ENCODE measurements around the gene SPATA24. TPM values are rescaled to one million over a fixed set of nuclear protein-coding genes. Genes with fewer than 3 reads are reported as not detected.

The SPATA24 gene
- total and polyA plus RNA-seq, 2 of the 8 experiments (the other 6 are each of a cell fraction or from before 2014, with no cell fraction given) = 5.8 to 9.4 TPM

DNA sequence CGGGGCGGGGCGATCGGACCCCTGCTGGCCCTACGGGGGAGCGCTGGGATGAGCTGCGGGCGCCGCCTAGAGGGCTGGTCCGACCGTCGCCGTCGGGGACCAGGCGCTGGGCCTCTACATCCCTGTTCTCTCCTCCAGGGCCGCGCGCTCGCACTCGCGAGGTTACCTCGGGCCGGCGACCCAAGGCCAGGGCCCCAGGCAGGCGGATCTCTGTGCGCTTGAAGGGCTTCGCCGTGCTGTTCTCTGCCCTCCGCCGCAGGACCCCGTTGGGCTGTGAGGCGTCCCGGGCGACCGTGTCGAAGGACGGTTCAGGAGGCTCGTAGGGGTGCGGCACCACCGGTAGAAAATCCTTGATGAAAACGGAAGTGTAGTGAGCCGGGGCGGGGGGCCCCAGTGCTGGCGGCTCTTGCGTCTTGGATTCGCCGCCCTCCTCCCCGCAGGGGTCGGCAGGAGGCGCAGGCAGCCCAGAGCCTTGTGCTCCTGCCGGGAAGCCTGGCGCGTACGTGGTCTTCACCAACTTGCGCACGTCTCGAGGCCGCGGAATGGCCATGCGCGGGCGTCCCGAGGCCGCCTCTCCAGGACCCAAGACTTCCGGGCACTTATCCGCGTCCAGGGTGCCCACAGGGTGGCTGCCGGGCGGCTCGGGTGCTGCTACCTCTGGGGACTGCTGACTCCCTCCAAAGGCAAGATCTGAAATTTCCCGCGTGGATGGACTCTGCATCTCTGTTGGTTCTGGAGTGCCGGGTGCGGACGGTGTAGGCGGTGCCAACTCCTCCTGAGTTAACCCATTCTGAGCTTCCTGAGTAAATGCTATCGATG lies 11.0 kb downstream of the SPATA24 start:
- H3K23ac ChIP-seq (ENCODE audit: insufficient read length) = no peak overlapping the region
- H3K23me2 ChIP-seq (ENCODE audit: low read depth, low read length) = peaks cover 27% of the 10 kb centered on the region; the same call in 1 of the 2 replicates
- ChIA-PET CTCF (ENCODE audit: partially characterized antibody) (interaction anchor here (0.5 to 3.1 kb wide), 9 partner anchors 10 to 70 kb away, joined by 3 to 16 read pairs (median 4); partner anchors contain the start of gene SPATA24), POLR2A (ENCODE audit: partially characterized antibody) (interaction anchor here (0.7 to 3.9 kb wide), 14 partner anchors 9 to 99 kb away, joined by 3 to 25 read pairs (median 4); partner anchors contain the start of genes DNAJC18, MATR3 and PAIP2)
- no peaks in the 10 kb centered on the region for H3K9me3 ChIP-seq (ENCODE audit: insufficient read depth in 2 of 2, low read depth in 1 of 2, low read length in 1 of 2)
- no peak overlapping the region for H3K56ac ChIP-seq (replicated peaks; ENCODE audit: insufficient read length, low read depth, low read length)
- H3K4ac ChIP-seq (replicated peaks; ENCODE audit: insufficient read length, low read depth, low read length) = no peak overlapping the region
- 0 out of 2 replicates have a peak overlapping the region, but pooled peaks have one; percentile 77 for H2BK12ac ChIP-seq (ENCODE audit: low read depth, low read length)
- H2BK120ac ChIP-seq (replicated peaks; ENCODE audit: low read depth, low read length) = no peak overlapping the region
- H4K8ac ChIP-seq (ENCODE audit: extremely low read depth, insufficient read depth, low read length) = peak overlapping the region; percentile 91
- peak overlapping the region; percentile 82 to 85 for H3K4me2 ChIP-seq (ENCODE audit: insufficient read depth in 1 of 2, low read depth in 2 of 2, low read length in 2 of 2)
- H3K9ac ChIP-seq (replicated peaks in 1 of 4; ENCODE audit: extremely low read depth in 1 of 4, low read depth in 3 of 4, low read length in 3 of 4) = peak overlapping the region in 1 of 4 experiments; percentile 58; a peak in 2 of 7 replicates
- H2BK5ac ChIP-seq (ENCODE audit: low read depth, low read length) = no peak overlapping the region; the same call in 1 of the 2 replicates
- no peak overlapping the region; the same call in 1 of the 2 replicates for H2AFZ ChIP-seq (ENCODE audit: low read length)
- peak overlapping the region; percentile 42 to 68 (median 54) for H3K4me3 ChIP-seq (ENCODE audit: extremely low read depth in 1 of 4, insufficient read depth in 2 of 4, low read depth in 3 of 4, low read length in 4 of 4)
- H4K20me1 ChIP-seq (replicated peaks in 1 of 2; ENCODE audit: control insufficient read depth in 1 of 2, insufficient read depth in 2 of 2, low read length in 2 of 2) = peaks cover 0 to 3% of the 10 kb centered on the region in 2 experiments
- H4K5ac ChIP-seq (ENCODE audit: insufficient read length, low read depth, low read length) = peak overlapping the region; percentile 81
- H3K14ac ChIP-seq (ENCODE audit: insufficient read length) = no peak overlapping the region
- peak overlapping the region; percentile 94 for H3K18ac ChIP-seq (ENCODE audit: extremely low read depth, low read length)
- H3K79me1 ChIP-seq (ENCODE audit: low read depth, low read length) = no peaks in the 10 kb centered on the region; the same call in 1 of the 2 replicates
- H2BK15ac ChIP-seq (ENCODE audit: low read length) = no peak overlapping the region; the same call in 1 of the 2 replicates
- no peak overlapping the region for H2BK20ac ChIP-seq (ENCODE audit: low read length)
- DNase-seq (ENCODE audit: low read depth in 1 of 2, low spot score in 2 of 2) (peak in 1 of 2 experiments; percentile 94), FAIRE-seq (no peak)
- H3K79me2 ChIP-seq (ENCODE audit: control insufficient read depth in 1 of 2, insufficient read depth in 2 of 2, low read length in 2 of 2) = no peaks in the 10 kb centered on the region
- H3K27ac ChIP-seq (ENCODE audit: low read depth, low read length) = no peak overlapping the region
- H3K36me3 ChIP-seq (ENCODE audit: control insufficient read depth in 2 of 4, insufficient read depth in 4 of 4, low read length in 3 of 4) = no peaks in the 10 kb centered on the region
- peaks cover 3 to 39% (median 21%) of the 10 kb centered on the region in 4 experiments for H3K4me1 ChIP-seq (replicated peaks in 1 of 4; ENCODE audit: control insufficient read depth in 3 of 4, insufficient read depth in 4 of 4, low read length in 3 of 4)
- WGBS, 2 experiments (ENCODE audit: extremely low coverage in 1 of 2, insufficient coverage in 1 of 2, insufficient read length in 1 of 2, insufficient replicate concordance in 2 of 2, low coverage in 1 of 2, low lambda C conversion rate in 2 of 2, missing lambda C conversion rate in 1 of 2) = 3% methylated on average over 71 of the region's 77 CpGs; no CpG with 5 or more reads in 1 of the 2 experiments
- peak overlapping the region; percentile 84 for H4K91ac ChIP-seq (replicated peaks; ENCODE audit: insufficient read length, low read length)
- H3K27me3 ChIP-seq (replicated peaks in 1 of 4; ENCODE audit: control insufficient read depth in 3 of 4, extremely low read depth in 1 of 4, insufficient read depth in 3 of 4, low read length in 3 of 4) = peaks cover 14 to 34% (median 28%) of the 10 kb centered on the region in 4 experiments; a peak in 6 of 7 replicates
- H2AK5ac ChIP-seq (ENCODE audit: low read depth, low read length) = peak overlapping the region; percentile 28; the same call in 1 of the 2 replicates
- no peak for TF ChIP-seq FOSL1 (IDR thresholded peaks at IDR 0.05; ENCODE audit: insufficient read depth, low read depth, low read length)
- TF ChIP-seq PHF8 (conservative IDR thresholded peaks at IDR 0.05; ENCODE audit: low read depth, low read length) = peak; percentile 44; the same call in 1 of the 2 replicates
- TF ChIP-seq SP2 (IDR thresholded peaks at IDR 0.05; ENCODE audit: low read length) = no peak
- TF ChIP-seq, protein P1, sequence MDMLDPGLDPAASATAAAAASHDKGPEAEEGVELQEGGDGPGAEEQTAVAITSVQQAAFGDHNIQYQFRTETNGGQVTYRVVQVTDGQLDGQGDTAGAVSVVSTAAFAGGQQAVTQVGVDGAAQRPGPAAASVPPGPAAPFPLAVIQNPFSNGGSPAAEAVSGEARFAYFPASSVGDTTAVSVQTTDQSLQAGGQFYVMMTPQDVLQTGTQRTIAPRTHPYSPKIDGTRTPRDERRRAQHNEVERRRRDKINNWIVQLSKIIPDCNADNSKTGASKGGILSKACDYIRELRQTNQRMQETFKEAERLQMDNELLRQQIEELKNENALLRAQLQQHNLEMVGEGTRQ (IDR thresholded peaks at IDR 0.05; ENCODE audit: low read length) = no peak; the same call in 1 of the 2 replicates
- TF ChIP-seq, protein P2, sequence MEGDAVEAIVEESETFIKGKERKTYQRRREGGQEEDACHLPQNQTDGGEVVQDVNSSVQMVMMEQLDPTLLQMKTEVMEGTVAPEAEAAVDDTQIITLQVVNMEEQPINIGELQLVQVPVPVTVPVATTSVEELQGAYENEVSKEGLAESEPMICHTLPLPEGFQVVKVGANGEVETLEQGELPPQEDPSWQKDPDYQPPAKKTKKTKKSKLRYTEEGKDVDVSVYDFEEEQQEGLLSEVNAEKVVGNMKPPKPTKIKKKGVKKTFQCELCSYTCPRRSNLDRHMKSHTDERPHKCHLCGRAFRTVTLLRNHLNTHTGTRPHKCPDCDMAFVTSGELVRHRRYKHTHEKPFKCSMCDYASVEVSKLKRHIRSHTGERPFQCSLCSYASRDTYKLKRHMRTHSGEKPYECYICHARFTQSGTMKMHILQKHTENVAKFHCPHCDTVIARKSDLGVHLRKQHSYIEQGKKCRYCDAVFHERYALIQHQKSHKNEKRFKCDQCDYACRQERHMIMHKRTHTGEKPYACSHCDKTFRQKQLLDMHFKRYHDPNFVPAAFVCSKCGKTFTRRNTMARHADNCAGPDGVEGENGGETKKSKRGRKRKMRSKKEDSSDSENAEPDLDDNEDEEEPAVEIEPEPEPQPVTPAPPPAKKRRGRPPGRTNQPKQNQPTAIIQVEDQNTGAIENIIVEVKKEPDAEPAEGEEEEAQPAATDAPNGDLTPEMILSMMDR (IDR thresholded peaks at IDR 0.05; ENCODE audit: control extremely low read depth in 1 of 3, insufficient read depth in 1 of 3, low read depth in 1 of 3, low read length in 3 of 3) = peak in 2 of 3 experiments; percentile 74 to 92; a peak in 3 of 4 replicates

Measured in H1 (cell line).